Measurements from ENCODE around the gene AP1S1.

The AP1S1 gene

GRCh38 chr7:101207459-101207858, 53.2 kb downstream of the AP1S1 start:
- TF ChIP-seq CTCF (conservative IDR thresholded peaks at IDR 0.05; ENCODE audit: low read depth, low read length): no peak
- no peak overlapping the region for H3K4me3 ChIP-seq (ENCODE audit: low read length)
- DNase-seq (ENCODE audit: low read depth): no peak

- no peak for TF ChIP-seq CTCF (conservative IDR thresholded peaks at IDR 0.05; ENCODE audit: low read depth, low read length)
- no peak for DNase-seq (ENCODE audit: low read depth)
- H3K4me3 ChIP-seq (ENCODE audit: low read length): no peak overlapping the region
These were observed 54.5 kb downstream of the AP1S1 start for GRCh38 chr7:101208794-101209193.

GRCh38 chr7:101210143-101210542, 55.9 kb downstream of the AP1S1 start:
- no peak for TF ChIP-seq CTCF (conservative IDR thresholded peaks at IDR 0.05; ENCODE audit: low read depth, low read length)
- DNase-seq (ENCODE audit: low read depth): no peak
- no peak overlapping the region for H3K4me3 ChIP-seq (ENCODE audit: low read length)

All from retinal pigment epithelial cell (primary cell).